Daoy (cell line): Measurements from ENCODE around the gene HCFC1R1. TPM values are rescaled to one million over a fixed set of nuclear protein-coding genes. Genes with fewer than 3 reads are reported as not detected.

ENCODE experiments used
- DNase-seq: peaks from one replicate; pipeline ENCODE4 v3.0.0-alpha.2; 2015; ENCODE audit warnings: low read depth
- total RNA-seq: library from RNA; depleted of rRNA; stranded (reverse); fragments of >200 nt; shearing (Covaris generic); gene quantifications from 2 replicates; pipeline ENCODE4 v1.2.3, GENCODE V29; 2014

Gene HCFC1R1
- total RNA-seq, 1 experiment from 2014 or later, result 4.7 TPM

DNA sequence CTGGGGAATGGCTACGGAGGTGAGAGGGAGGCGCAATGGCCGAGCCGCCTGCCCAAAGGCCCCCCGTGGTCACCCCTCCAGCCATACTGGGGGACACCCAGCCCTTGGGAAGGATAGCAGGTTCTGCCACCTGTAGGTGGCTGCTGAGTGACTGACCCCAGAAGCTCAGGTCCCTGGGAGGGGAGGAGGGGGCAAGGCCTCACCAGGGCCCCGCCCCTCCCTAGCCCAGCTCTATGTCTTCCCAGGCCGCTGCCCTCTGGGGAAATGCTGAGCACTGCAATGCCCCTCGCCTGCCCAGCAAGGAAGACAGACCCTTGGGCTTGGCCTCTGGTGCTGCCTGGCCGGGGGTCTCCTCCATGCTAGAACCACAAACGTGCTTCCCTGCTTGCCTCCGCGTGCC lies 22.4 kb downstream of the HCFC1R1 start:
- DNase-seq, result no peak

DNA sequence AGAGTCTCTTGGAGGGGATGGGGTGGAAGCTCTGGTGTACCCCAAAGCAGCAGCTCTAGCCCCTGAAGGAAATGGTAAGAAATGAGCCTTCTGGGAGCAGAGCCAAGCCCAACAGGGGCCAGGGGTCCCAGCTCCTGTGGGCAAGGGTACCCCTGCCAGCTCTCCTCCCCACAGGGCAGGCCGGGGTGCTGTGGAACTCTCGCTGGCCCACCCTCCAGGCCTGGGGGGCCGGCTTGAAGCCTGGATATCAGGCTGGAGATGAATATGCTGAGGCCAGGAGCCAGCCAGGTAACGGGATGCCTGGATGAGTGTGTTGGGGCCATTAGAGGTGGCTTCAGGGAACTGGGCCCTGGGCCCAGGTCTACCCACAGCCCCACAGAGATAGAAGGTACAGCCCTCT lies 23.2 kb downstream of the HCFC1R1 start:
- no peak for DNase-seq

DNA sequence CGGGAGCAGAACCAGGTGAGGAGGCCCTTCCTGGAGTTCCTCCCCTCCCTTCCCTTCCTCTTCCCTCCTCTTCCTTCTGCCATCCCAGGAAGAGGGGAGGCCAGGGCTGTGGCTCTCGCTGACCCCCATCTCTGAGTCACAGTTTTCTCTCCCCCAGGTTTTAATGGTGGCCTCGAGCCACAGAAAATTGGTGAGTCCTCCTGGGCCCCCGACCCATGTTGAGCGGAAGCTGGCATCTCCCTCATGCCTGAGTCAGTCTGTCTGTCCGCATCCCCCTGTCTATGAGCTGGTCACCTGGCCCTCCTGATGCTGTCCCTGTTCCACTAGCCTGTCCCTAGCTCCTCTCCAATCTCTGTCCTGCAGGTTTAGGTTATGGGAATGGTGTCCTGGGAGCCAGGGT lies 23.8 kb downstream of the HCFC1R1 start:
- no peak for DNase-seq

DNA sequence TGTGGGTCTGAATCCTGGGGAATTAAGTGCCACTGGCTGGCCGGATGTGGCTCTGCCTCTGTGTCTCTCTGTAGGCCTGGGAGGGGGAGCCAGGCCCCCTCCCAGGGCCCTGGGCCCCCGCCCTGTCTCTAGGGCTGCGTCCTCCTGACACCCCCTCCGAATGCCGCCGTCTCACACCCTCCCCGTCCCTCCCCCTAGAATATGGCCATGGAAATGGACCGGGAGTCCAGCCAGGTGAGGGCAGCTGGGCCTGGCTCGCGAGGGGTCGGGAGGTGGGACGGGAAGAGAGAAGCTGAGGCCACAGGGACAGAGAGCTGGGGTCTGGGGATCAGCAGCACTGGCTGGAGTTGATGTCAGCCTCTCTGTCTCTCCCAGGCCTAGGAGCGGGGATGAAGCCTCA lies 27.4 kb downstream of the HCFC1R1 start:
- DNase-seq, result no peak

DNA sequence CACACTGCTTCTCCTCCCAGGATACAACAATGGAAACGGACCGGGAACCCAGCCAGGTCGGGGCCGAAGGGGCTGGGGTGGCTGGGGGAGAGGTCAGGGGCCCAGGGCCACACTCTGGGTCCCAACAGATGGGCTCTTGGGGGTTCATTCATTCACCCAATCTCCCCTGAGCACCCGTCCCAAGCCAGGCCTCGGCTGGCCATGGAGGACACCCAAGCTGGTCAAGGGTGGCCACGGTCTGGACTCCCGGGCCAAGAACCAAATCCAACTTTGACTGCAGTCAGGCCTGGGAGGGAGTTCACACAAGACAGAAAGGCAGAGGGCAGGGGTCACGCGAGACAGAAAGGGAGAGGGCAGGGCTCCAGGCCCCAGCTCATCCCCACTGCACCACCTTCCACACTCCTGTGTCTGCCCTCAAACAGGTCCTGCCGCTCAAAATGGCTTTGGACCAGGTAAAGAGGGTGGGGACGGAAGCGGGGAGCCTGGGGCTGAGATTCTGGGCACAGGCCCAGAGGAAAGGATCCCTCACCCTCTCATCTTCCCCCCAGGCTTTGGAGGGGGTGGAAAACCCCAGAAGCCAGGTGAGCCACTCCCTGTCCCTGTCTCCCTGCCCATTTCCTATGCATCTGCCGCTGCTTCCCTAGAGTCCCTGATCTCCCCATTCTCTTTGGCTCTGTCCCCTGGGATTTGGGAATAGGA lies 31.2 kb downstream of the HCFC1R1 start:
- DNase-seq, result no peak

DNA sequence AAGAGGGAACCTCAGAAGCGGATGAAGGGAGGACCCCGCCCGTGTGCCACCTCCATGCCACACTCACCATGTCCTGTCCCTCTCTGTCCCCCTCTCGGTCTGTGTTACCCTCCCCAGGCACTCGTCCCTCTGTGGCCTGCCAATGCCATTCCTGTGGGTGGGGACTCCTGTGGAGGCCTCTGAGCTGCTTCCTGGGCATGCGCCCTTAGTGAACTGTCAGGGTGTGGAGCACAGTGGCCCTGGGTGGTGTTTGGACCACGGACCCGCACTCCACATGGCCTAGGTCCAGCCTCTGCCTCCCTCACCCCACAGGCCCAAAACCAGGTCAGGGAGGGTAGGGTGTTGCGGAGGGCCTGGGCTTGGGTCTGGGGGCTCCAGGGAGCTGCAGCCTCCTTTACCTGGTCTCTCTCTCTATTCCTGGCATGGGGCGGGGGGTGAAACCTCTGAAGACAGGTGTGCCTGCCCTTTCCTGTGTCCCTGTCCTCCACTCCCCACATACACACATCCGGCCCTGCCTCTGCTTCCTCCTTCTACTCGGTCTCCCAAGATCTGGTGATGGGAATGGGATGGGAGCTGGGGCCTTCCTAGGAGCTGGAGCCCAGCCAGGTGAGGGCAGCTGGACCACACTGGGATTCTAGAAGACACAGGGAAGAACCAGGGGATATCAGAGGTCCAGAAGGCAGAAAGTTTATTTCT lies 32.0 kb downstream of the HCFC1R1 start:
- DNase-seq, result no peak

DNA sequence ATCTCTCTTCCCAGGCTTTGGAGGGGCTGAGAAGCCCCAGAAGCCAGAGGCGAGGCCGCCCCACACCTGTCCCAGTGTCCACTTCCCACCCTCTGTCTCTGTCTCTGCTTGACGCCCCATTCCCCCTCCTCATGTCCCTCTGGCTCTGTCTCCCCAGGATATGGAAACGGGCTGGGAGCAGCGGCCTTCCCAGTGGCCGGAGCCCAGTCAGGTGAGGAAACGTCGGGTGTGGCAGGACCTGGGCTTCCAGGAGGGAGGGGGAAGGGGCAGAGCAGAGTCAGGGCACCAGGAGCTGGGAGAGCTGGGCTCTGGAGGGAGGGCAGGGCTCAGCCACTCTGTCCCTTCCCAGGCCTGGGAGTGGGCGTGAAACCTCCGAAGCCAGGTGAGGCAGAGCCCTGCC lies 32.9 kb downstream of the HCFC1R1 start:
- no peak for DNase-seq

DNA sequence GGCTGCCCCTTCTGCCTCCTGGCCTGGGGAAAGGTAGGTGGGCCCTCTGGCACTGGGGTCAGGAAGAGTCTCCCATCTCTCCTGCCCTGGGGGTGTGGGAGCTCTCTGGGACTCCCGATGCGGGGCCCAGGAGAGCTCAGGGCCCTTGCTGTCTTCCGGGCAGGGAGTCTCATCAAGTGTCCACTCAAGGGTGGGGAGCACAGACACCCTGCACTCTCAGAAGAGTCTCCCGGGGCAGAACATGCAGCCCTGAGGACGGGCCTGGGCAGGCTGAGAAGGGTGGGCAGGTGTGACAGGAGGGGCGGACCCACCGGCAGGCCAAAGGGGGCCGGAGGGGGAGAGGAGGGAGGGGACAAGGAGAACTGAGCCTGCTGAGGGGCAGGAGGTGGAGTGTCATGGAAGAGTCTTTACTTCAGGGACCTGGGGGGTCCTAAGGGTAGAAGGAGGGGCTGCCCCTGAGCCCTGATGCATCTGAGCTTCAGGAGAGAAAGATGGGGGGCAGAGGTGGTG lies 35.1 kb downstream of the HCFC1R1 start:
- no peak for DNase-seq

DNA sequence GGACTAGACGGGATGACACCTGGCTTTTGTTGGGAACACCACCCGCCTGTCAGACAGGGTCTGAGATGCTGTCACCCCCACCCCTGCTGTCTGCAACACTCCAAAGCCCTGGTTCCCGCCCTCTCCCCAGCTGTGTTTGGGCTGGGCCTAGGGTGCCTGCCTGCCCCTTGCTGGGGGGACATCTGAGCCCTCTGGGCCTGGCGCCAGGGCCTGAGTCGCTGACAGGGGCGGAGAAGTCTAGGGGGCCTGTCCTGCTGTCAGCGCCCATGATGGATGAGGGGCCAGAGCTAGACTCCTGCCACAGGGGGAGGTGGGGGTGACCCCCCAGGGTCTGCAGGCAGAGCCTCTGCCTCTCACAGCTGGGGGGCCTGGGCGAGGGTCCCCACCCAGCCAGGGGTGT lies 35.9 kb downstream of the HCFC1R1 start:
- DNase-seq, result no peak

DNA sequence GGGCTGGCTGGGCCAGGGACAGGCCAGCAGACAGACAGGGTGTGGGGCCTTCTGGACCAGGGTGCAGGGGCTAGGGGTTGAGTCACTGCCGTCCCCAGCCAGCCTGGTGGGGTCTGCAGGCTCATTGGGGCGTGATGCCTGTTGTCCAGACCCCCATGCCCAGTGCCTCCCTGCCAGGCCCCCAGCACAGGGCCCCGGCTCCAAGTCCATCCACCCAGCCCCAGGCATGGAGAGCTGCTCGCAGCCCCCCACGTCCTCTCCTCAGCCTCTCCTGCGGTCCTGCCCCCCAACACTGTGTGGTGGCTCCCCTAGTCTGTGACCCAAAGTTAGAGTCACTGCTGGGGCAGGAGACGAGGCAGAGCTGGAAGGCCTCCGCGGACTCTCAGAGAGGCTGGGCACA lies 36.5 kb downstream of the HCFC1R1 start:
- no peak for DNase-seq

DNA sequence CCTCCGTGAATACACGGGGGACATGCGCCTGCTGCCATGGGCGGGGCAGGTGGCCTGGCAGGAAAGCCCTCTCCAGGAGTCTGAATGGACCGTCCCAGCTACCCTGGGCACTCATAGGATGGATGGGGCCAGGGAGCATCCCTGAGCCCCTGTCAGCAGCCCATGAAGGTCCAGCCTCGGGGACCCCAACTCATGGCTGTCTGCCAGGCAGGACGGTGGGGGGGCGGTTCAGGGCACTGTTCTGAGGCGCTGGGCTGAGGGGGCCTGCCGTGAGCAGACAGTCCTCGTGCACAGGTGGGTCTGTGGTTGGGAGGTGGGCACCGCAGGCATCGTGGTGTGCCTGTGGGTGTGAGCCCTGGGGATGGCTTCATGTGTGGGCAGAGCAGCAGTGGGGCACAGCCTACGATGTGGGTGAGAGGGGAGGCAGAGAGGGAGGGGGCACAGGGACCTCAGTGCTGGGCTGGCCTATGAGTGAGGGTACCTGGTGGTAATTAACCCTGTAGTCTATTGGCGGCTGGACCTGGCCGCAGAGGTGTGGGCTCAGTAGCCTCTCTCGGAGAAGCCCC lies 37.0 kb downstream of the HCFC1R1 start:
- no peak for DNase-seq

DNA sequence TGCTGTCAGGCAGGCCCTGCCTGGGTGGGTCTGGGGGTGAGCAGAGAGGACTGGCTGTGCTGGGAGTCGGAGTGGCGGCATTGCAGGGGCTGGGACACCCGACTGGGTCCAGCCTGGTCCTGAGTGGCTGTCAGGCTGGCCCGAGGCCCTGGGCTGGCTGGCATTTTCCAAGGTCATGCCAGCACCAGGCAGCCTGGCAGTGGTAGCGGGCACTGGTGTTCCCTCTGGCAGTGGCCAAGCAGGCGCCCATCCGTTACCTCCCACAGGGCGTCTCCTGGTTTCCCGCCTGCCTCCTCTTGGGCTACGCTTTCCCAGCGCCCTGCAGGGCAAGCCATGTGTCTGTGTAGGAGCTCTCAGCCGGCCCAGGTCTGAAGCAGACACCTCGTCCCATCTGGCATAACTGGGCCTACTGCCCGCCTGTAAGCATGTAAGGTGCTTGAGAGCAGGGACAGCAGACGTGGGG lies 37.8 kb downstream of the HCFC1R1 start:
- DNase-seq, result no peak

DNA sequence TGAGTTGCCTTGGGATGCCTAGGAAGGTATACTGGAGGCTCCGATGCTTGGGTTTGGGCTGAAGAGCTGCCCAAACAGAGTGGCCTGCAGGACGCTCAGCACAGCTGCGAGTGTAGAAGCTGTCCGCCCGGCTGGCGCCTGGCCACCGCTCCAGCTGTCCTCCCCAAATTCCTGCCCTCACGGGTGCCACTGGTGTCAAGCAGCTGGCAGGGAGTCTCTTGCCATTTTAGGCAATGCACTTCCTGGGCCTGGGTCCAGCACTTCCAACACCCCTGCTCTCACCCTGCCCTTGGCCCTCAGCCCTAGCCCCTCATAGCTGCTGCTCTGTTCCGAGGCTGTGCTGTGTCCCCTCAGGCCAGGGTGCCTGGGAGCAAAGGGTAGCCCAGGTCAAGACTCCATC lies 38.3 kb downstream of the HCFC1R1 start:
- DNase-seq, result no peak

DNA sequence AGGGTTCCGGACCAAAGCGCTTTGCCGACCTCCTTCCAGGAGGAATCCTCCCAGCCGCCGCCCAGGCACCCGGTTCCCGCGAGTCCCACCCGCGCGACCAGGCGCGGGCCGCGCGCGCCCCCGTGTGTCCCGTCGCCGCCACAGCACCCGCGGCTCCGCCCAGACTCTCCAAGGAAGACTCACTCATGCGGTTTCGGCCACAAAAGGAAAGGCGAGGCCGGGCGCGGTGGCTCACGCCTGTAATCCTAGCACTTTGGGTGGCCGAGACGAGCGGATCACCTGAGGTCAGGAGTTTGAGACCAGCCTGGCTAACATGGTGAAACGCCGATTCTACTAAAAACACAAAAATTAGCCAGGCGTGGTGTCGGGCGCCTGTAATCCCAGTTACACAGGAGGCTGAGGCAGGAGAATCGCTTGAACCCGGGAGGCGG lies 40.0 kb downstream of the HCFC1R1 start:
- peak; percentile 88 for DNase-seq

DNA sequence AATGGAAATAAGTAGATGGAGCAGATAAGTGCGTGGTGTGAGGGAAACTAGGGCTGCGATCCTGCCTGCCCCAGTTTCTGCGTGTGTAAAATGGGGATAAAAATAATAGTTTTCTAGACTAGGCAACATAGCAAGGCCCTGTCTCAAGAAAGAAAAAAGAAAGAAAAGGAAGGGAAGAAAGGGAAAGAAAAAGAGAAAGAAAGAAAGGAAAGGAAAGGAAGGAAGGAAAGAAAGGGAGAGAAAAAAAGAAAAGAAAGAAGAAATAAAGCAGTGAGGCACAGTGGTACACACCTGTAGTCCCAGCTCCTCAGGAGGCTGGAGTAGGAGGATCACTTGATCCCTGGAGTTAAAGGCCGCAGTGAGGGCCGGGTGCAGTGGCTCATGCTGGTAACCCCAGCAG lies 41.3 kb downstream of the HCFC1R1 start:
- DNase-seq, result no peak

DNA sequence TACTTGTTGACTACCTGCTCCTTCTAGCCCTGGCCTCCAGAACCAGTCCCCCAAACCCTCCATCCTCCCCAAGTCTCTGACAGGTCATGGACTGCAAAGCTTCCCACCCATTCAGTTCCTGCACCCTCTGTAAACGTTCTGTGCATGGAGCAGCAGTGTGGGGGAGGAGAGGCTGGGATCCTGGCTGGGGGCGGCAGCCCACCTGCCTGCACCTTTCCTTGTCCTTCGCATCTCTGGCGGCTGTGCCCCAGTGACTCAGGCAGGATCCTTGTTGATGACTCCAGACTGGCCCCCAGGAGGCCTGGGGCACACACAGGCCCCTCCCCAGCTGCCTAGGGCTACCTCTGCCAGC lies 41.9 kb downstream of the HCFC1R1 start:
- DNase-seq, result no peak

DNA sequence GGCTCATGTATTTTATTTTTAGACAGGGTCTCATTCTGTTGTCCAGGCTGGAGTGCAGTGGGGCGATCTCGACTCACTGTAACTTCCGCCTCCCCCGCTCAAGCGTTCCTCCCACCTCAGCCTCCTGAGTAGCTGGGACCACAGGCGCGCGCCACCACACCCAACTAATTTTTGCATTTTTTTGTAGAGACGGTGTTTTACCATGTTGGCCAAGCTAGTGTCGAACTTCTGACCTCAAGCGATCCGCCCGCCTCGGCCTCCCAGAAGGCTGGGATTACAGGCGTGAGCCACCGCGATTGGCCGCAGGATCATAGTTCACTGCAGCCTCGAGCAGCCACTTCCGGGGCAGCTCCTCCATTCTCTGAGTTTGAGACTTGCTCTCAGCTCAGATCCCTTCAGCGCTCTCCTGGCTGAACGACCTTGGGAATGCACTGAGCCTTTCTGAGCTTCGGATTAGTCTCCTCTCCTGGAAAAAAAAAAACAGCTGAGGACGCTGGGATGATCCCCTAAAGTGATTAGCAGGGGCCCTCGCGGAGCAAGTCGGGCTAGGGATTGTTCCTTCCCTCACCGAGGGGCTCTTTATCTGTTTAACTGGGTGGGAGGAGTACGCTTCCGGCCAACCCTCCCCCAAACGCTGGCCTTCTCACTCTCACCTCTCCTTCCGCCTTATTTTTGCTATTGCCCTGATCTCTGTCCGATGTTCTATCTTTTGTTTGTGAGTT lies 42.4 kb downstream of the HCFC1R1 start:
- DNase-seq, result no peak

DNA sequence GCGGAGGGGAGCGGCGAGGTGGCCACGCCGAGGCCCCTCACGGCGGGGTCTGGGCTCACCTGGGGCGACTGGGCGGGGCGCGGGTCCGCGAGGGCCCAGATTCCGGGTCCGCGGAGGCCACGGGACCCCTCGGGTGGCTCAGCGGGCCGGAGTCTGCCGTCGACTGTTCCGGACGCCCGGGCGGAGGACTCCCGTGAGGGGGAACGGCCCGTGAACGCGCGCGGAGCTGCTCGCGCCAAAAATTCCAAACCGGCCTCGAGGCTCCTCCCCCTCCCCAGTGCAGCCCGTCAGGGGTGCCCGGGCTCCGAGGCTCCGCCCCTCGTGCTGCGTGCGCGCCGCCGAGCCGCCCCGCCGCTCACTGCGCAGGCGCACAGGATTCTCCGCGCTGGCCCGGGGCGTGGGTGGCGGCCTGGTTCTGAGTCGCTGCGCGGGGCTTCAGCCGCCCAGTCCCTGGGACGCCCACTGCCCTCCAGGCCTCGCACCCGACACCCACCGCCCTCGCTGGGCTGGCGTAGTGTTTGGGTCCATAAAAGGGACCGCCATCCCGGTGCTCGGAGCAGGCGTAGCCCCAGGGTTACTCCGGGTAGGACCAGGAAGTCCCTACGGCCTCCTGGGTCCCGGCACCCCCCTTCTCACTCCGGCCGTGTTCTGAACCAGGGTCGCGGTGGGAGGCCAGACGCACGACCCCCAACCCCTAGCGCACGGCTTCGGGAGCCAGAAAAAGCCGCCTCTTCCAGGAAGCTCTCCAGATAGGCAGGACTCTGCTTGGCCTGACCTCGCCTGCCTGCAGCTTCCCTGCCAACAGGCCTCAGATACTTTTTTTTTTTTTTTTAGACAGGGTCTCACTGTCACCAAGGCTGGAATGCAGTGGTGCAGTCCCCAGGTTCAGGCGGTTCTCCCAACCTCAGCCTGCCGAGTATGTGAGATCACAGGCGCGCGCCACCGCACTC lies 43.2 kb downstream of the HCFC1R1 start, which contains the start of gene PKMYT1:
TSS of gene PKMYT1 (minus strand) at position 220 of the 950 bp plus-strand sequence. CDS start 789 bp downstream, outside the sequence.
- peak; percentile 91 for DNase-seq

DNA sequence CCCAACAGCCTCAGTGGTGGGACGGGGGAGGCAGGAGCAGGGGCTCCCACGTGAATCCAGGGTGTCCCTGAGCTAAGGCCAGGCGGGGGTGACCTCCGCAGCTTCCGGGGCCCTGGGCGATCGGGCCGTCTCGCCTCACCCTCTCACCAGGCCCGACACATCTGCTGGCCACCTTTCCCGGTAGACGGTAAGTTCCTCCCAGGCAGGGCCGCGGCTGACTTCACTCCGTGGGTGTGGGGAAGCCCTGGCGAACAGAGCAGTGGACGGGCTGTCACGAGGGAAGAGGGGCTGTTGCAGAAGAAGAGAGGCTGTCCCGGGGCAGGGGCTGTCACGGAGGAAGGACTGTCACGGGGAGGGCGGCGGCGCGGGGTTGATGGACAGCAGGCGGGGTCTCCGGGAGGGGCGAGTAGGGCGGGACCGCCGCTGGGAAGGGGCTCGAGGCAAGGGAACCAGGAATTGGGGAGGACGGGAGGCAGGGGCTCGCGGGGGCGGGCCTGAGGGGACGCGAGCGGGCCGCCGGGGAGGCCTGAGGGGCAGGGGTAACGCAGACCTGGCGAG lies 44.0 kb downstream of the HCFC1R1 start:
- no peak for DNase-seq

DNA sequence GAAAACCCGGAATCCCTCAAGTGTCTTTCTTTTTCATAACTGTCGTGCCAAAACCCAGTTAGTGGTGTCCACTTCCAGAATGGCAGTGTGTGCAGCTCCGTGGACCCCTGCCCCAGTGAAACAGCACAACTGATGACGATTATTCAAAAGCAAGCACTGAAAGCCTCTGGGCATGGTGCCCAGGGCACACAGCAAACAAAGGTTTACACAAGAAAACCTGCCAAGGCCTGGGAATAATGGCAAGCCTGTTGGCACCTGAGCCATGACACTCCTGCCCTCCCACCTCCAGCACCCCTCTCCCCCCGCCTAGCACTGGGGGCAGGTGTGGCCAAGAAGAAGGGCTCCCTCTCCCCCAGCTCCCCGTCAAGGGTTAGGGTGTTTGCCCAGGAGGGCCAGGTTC lies 46.3 kb downstream of the HCFC1R1 start:
- no peak for DNase-seq

DNA sequence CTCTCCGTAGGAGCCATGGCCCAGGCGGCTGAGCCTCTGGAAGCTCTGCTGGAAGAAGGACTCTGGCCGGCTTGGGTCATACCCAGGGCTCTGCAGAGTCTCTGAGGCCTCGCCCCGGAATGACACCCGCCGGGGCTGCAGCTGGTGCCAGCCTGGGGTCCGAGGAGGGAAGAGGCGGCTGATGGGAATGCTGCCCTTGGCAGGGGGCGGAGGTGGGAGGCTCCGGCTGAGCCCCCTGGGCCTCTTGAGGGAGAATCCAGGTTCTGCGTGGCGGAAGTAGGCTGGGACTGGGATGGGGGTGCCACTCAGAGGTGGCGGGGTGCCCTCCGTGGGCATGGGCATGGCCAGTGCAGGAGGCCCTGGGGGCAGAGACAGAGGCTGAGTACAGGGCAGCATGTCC lies 47.1 kb downstream of the HCFC1R1 start:
- no peak for DNase-seq
